GM10248 (cell line): ENCODE measurements around the gene CACNA1H.

Source experiments
- CTCF ChIA-PET: fragments of 300-600 bp; sonication (Branson Sonifier 250); formaldehyde crosslinking; extraction: SDS; loops from one replicate; lab custom pipeline; 2021; ENCODE audit warnings: antibody characterized with exemption; lab: Yijun Ruan, JAX
- POLR2A ChIA-PET: fragments of 350-650 bp; sonication (Branson Sonifier 250); formaldehyde crosslinking; extraction: SDS; loops from one replicate; lab custom pipeline; 2020; ENCODE audit warnings: antibody characterized with exemption; lab: Yijun Ruan, JAX
- DNase-seq: peaks from one replicate; pipeline ENCODE4 v3.0.0; 2012; ENCODE audit errors: extremely low spot score
- TF ChIP-seq, protein P1 (sequence below): IDR thresholded peaks from 2 replicates; pipeline ENCODE4 v1.5.1; 2012; ENCODE audit warnings: mild to moderate bottlenecking, low read depth; ENCODE audit errors: extremely low read depth, missing control alignments, control extremely low read depth

The CACNA1H gene

GRCh38 chr16:1165511-1165910 lies 12.6 kb downstream of the CACNA1H start:
- ChIA-PET CTCF (no interaction called here), POLR2A (no interaction called here)
- no peak for DNase-seq
- TF ChIP-seq, protein P1, sequence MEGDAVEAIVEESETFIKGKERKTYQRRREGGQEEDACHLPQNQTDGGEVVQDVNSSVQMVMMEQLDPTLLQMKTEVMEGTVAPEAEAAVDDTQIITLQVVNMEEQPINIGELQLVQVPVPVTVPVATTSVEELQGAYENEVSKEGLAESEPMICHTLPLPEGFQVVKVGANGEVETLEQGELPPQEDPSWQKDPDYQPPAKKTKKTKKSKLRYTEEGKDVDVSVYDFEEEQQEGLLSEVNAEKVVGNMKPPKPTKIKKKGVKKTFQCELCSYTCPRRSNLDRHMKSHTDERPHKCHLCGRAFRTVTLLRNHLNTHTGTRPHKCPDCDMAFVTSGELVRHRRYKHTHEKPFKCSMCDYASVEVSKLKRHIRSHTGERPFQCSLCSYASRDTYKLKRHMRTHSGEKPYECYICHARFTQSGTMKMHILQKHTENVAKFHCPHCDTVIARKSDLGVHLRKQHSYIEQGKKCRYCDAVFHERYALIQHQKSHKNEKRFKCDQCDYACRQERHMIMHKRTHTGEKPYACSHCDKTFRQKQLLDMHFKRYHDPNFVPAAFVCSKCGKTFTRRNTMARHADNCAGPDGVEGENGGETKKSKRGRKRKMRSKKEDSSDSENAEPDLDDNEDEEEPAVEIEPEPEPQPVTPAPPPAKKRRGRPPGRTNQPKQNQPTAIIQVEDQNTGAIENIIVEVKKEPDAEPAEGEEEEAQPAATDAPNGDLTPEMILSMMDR = no peak

GRCh38 chr16:1167276-1168107 lies 14.6 kb downstream of the CACNA1H start:
- CTCF ChIA-PET = no interaction called here
- POLR2A ChIA-PET = no interaction called here
- TF ChIP-seq, protein P1 = no peak
- DNase-seq = no peak

- CTCF ChIA-PET = no interaction called here
- DNase-seq = no peak
- POLR2A ChIA-PET = no interaction called here
- TF ChIP-seq, protein P1 = no peak
These were observed 15.9 kb downstream of the CACNA1H start for GRCh38 chr16:1168837-1169236.

DNA sequence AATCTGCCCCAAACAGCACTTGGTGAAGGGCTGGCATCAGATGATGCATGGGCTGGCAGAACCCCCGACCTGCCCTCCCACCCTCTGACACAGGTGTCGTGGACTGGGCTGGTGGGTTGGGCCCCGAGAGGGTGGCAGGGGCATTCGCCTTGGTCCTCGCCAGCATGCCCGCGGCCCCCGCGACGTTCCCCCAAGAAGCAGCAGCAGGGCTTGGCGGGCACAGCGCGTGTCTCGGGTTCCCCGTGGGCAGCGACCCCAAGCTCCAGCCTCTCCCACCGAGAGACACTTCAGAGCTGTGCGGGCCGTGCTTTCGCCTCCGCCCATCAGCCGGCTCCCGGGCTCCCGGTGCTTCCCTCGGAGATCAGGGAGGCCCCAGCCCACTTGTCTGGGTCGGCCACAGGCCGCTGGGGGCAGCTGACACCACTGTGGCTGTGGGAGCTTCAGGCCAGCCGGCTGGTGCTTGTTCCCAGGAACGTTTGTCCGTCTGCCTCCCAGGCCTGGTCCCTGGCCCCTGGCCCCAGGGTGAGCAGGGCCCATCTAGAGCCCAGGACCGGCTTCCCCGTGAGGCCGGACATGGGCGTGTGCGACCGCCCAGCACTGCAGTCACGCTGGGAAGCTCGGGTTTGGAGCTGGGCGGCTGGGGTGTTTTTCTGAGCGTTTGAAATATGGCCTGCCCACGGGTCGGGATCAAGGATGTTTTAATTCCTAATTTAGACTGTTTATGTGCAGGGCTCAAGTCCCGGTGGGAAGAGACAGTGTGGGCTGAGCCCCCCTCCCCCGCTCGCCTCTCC lies 16.6 kb downstream of the CACNA1H start:
- ChIA-PET POLR2A (no interaction called here), CTCF (no interaction called here)
- TF ChIP-seq, protein P1 = no peak
- no peak for DNase-seq

GRCh38 chr16:1170076-1170418 lies 17.1 kb downstream of the CACNA1H start:
- CTCF ChIA-PET = no interaction called here
- POLR2A ChIA-PET = no interaction called here
- no peak for DNase-seq
- TF ChIP-seq, protein P1 = no peak

GRCh38 chr16:1171001-1171400 lies 18.1 kb downstream of the CACNA1H start:
- TF ChIP-seq, protein P1 = no peak
- ChIA-PET CTCF (no interaction called here), POLR2A (no interaction called here)
- DNase-seq = no peak
